ENCODE data around the gene UBE2QL1.

Gene UBE2QL1, protein sequence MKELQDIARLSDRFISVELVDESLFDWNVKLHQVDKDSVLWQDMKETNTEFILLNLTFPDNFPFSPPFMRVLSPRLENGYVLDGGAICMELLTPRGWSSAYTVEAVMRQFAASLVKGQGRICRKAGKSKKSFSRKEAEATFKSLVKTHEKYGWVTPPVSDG

DNA sequence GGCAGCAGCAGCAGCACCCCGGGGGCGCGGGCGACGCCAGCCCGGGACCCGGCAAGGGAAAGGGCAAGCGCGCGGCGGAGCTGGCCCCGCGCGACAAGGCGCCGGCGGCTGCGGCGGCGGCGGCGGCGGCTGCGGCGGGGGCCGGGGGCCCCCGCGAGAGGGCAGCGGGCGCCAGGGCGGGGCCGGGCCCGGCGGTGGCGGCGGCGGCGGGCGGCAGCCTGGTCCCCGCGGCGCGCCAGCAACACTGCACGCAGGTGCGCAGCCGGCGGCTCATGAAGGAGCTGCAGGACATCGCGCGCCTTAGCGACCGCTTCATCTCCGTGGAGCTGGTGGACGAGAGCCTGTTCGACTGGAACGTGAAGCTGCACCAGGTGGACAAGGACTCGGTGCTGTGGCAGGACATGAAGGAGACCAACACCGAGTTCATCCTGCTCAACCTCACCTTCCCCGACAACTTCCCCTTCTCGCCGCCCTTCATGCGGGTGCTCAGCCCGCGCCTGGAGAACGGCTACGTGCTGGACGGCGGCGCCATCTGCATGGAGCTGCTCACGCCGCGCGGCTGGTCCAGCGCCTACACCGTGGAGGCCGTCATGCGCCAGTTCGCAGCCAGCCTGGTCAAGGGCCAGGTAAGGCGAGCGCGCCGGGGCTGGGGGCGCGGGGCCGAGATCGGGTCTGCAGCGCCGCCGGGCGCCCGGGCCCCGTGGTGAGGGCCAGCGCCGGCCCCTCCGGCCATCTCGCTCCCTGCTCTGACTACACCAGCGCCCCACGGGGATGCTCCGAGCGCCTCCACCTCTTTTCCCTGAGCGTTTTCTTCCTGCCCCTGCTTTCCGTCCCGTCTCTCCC is at the start of gene UBE2QL1:
Gene UBE2QL1 (plus strand): TSS at position 238 of the 843 bp plus-strand sequence. CDS start 35 bp downstream, at position 273.
- FAIRE-seq: no peak

DNA sequence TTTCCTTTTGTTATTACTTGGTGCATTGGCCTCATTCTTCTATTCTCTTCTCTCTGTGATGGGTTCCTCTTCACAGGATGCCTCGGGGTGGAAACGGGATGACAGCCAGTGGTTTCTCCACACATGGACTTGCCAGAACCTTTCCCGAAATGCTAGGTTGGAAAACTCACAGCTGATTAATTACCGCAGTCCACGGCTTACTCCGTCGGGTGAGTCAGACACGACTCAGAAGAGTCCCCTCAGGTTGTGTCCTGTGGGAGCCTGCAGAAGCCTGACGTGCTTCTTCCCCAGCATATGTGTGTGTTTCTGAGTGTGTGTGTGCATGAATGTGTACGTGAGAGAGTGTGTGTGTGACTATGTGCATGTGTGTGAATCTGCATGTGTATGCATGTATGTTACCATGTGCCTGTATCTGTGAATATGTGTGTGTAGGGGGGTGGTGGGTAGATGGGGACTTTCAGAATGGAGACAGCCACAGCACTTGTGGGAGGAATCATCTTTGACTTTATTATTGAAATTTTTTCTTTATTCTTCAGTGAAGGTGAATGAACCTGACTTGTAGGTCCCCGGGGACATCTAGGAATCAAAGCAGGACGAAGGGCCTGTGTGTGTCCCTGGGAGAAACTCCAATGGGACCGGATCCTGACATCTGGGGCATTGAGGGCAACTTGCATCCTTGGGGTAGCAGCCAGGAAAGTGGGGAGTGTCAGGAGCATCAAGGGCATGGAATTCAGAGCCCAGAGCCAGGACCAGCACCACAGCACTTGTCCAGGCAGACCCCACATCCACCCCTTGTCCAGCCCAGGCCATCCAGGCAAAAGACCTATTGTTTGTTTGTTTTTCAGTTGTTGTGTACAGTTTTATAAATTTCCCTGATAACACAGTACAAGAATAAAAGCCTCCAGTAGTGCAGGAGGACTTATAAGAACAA is 48.4 kb upstream of the UBE2QL1 start:
- no peak for FAIRE-seq

DNA sequence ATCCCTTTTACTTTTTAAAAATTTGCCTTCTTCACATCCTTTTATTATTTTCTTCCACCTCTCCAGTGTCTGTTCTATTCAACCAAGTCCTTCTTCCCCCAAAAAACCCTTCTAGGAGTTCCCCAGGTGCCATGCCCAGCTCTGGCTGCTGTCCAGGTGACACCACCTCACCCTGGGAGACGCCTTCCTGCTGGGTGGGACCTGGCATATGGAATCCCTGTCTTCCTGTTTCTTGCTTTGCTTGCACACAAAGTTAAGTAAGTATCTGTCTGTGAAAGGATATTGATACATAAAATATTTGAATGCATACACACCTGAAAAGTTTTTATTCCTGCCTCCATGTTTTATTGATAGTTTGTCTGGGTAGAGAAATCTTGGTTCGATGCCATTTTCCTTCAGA is 47.2 kb upstream of the UBE2QL1 start:
- no peak for FAIRE-seq

DNA sequence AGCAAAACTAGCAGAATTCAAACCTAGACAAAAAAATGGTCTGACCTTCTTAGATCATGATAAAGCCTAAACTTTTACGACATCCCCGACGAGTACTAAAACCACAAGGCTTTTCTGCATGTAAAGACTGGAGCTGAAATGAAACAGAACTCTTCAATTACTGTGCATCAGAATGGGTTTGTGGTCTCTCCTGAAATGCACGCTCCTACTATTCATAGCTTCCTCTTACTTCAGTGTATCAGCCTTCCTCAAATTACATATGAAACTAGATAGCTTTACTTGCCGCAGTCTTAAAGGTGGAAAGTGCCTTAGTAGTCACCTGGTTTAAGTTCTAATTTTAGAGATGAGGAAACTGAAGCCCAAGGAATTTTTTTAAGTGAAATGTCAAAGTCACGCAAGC is 45.7 kb upstream of the UBE2QL1 start:
- FAIRE-seq: no peak

DNA sequence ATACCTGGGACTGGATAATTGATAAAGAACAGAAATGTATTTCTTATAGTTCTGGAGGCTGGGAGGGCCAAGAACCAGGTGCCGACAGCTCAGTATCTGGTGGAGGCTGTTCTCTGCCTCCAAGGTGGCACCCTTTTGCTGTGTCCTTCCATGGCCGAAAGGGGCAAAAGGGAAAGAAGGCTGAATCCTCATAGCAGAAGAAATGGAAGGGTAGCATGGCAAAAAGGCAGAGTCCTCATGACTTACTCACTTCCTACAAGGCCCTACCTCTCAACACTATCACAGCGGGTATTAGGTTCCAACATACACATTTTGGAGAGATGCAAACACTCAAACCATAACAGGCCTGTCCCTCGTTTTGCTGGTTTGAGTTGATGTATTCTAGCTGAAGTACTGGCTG is 45.2 kb upstream of the UBE2QL1 start:
- FAIRE-seq: no peak

DNA sequence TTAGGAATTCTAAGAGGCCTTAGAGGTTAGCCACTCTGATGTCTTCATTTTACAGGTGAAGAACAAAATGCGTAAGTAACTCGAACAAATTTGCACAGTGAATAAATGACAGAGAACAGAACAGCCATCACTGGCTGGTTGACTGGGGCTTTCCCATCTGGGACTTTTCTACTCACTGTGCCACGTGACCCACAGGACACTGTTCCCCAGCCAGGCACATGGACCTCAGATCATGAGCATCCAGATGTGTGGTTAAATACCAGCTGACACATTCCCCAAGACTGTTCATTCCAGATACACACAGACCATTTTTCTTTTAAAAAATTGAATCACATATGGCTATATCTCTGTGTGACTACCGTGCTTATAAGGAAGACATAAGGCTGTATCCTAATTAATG is 44.5 kb upstream of the UBE2QL1 start:
- FAIRE-seq: no peak

DNA sequence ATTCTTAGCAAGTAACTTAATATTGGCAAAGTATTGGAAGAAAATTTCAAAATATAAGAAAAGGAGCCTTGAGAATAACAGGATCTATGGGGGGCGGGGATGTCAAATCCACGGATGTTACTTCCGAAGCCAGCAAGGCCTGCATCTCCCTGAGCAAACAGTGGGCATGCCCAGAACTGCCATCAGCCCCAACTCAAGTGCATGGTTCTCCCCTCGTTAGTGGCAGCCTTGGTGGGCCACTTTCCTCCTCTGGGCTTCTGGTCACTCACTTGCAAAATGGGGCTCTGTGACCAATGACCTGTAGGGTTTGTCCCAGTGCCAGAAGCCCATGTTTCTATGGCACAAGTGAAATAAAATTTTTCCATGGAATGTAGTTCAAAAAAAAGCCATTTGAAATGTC is 43.1 kb upstream of the UBE2QL1 start:
- no peak for FAIRE-seq

DNA sequence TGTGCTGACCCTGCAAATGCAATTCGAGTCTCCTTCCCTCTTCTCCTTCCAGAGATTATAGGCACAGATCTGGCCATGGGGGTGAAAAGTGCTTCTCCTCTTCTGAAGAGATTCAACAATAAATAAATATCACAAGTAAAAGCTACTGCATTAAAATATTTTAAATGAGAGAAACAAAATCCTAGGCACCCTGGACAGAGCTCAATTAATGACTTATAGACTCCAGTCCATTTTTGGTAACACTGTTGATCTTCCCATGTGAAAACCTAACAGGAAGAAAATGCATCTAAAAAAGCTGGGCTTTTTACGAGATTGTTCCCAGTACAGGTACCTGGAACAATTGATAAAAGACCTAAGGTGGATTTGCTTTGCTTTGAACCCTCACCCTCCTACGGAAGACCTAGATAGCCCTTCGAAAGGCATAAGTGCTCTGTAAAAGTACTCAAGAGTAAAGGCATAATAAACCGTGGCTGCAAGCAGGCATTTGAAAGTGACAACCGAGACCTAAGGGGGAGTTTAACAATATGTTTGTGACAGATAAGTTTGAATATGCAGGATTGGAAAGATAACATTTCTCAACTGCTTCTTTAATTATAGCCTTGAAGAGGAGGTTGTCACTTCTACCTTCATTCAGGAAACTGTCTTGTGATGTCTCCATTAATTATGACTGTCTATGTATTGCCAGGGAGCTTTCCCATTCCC is 41.0 kb upstream of the UBE2QL1 start:
- no peak for FAIRE-seq

DNA sequence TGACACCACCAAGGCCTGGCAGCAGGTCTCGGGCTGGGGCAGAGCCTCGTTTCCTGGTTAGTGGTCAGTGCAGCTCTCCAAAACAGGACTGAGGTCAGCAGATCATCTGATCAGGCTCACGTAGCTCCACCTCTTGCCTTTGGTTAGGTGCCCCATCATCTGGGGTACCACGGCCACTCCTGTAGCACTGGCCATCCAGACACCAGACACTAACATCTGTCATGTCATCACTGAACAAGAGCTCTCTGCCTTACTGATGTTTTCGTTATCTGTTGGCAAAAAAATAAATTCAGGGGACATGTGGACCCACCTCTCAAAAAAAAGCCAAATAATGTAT is 40.4 kb upstream of the UBE2QL1 start:
- no peak for FAIRE-seq

DNA sequence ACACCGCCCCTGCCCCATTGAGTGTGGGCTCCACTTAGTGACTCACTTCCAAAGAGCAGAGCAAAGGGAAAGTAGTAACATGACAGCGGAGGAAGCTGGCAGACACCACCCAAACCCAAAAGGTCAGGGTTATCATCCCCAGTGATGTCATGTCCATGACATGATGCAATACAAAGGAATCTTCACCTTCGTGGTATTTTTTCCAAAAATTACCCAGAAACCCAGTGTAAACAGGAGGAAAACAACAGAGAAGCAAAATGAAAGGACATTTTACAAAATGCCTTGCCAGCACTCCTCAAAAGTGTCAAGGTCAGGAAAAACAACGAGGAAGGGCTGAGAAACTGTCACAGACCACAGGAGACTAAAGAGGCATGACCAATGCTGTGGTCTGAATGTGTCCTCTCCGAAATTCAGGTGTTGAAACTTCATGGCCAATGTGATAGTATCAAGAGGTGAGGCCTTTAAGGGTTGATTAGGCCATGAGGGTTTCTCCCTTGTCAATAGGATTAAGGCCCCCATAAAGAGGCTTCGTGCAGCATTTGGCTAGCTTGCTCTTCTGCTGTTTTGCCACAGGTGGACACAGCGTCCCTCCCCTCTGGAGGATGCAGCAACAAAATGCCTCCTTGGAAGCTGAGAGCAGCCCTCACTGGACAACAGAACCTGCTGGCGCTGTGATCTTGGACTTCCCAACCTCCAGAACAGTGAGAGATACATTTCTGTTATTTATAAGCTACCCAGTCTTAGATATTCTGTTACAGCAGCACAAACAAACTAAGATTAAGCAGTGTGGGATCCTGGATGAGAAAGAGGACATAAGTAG is 39.8 kb upstream of the UBE2QL1 start:
- FAIRE-seq: no peak

DNA sequence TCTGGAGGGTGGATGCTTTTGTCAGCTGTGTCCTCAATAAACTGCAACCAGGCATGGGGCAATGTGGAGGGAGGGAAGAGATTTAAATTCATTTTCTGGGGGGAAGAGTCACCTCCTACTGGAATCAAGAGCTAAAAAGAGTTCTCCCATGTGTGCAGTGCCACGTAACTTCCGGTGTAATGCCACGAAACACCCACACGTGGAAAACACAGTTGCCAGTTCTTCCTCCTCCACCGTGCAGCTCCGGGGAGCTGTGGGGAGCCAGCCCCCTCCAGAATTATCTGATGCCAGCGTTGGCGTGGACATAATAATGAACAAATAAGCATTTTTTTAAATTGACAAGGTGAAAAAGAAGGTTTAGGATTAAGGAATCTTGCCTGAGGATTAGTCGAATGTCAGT is 38.2 kb upstream of the UBE2QL1 start:
- no peak for FAIRE-seq

DNA sequence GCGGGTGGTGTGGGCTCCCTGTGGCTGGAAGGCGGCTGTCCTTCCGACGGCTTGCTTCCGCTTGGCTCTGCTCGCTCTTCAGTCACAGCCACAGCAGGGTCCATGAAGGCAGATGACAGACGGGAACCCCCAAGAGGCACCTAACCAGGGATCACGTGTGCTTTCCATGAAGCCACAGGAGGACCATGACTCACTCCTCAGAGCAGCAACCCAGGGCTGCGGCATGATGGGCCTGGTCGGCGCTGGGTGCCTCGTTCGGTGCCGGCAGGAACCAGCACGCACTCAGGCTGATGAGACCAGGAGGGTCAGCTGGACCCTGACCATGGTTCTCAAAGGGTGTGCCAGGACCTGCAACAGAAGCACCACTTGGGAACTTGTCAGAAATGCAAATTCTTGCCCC is 37.5 kb upstream of the UBE2QL1 start:
- FAIRE-seq: no peak

DNA sequence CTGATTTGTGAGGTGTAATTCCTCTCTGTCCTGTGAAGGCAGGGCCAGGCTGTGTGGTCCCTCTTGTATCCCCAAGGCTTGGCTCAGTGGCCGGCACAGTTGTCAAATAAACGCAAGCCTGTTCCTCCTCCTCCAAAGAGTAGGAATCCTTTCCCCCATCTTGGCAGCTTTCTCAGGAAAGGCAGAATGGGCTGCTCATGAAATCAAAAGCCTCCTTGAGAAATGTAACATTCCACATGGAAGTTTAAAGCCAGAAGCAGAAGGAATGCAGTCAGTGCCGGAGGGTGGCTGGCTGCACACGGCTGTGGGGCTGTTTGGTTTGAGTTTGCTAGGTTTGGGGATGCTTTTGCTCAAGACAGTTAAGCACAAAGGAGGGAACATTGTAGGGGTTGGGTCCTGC is 35.8 kb upstream of the UBE2QL1 start:
- no peak for FAIRE-seq

DNA sequence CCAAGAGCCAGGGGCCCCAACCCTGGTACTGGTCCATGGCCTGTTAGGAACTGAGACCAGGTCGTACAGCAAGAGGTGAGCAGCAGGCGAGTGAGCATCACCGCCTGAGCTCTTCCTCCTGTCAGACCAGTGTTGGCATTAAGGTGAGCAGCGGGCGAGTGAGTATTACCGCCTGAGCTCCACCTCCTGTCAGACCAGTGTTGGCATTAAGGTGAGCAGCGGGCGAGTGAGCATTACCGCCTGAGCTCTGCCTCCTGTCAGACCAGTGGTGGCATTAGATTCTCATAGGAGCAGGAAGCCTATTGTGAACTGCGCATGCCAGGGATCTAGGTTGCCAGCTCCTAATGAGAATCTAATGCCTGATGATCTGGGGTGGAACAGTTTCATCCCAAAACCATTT is 31.0 kb upstream of the UBE2QL1 start:
- FAIRE-seq: no peak

DNA sequence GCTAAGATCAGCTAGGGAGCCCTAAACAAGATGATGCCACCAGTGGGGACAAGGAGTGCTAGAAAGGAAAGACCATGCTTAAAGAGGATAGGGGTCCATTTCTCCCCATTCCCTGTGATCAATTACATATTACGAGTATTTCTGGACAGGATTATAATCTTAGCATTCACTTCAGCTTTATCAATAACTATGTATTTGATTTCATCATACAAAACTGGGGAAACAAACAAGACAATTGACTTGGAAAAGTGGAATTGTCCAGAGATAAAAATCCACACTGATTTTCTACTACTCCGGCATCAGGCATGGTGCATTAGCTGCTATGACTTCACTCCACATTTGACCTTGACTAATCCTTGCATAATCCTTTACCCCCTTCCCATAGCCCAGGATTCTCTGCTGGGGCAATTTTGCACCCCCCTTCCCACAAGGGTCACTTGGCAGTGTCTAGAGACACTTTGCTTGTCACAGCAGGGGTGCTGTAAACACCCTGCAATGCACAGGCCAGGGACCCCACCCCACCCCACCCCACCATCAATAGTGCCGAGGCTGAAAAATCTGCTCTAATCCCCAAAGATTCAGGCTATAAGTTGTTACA is 29.9 kb upstream of the UBE2QL1 start:
- no peak for FAIRE-seq

DNA sequence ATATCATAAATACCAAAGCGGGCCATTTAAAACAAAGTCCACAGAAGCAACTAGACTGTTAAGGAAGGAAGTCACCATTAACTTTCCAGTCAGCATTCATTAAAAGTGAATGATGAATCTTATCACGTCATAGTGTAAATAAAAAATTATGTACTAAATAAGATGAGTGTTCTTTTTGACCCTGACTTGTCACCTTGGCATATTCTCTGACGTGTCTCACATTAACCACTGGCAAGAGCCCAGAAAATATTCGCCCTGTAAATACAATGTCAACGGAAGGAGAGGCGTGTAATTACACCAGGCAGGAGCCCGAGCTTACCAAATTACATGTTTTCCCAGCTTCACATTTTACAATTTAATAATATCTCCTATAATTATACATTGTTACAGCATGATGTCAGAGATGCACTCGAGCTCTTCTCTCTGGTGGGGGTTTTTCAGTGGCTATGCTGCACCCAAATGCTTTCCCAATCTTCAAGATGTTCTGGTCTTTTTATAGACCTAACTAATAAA is 29.3 kb upstream of the UBE2QL1 start:
- FAIRE-seq: no peak

DNA sequence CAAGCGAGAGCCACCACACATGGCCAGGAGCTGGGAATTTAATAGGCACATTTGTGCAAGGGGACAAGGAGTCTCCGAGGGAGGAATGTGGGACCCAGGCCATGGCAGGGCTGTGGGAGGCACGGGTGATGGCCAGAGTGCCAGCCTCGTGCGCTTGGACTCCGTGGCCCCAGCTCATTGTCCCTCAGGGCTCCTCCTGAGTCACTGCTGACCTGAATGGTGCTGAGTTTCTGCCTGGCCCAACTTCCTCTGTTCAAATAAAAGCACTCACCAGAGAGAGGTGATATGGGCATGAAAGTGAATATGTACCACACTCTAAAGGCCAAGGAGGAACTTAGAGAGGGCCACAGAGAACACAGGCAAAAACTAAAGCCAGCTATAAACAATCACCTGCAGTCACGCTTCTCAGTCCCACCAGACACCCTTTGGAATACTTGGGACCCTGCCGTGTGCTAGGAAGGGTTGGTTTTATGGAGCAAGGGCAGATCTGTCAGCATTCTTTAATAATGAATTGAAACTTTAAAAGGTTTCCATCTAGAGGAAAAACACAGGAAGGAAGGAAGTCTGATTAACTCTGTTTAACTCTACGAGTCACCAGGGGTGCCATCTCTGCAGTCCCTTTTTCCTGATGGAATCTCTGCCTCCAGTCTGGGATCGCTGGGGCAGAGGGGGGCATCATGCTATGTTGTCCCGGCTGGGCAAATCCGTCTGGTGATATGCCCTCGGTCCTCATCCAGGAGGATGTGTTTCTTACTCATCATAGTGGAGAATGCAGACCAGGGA is 25.1 kb upstream of the UBE2QL1 start:
- no peak for FAIRE-seq

DNA sequence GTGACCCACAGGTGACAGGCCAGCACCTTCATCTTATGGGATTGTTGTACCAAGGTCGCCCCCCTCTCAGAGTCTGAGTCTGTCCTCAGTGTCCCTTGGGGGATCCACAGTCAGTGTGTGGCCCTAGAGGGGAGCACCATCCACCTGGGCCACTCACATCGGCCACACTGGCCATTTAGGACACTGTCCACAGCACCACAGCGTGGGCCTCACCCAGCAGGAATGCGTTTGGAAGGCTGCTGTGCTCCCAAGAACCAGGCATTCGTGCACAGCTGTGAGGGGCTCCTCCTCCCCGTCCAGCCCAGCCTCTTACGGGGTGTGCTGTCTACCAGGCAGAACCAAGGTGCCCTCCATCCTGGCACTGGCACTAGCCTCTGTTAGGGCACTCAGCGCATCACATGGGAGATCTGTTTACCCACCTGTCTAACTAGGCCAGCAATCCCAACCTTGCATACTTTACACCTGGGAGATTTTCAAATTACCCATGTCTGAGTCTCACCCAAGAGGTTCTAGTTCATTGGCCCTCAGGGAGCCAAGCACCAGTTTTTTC is 24.5 kb upstream of the UBE2QL1 start:
- FAIRE-seq: no peak

DNA sequence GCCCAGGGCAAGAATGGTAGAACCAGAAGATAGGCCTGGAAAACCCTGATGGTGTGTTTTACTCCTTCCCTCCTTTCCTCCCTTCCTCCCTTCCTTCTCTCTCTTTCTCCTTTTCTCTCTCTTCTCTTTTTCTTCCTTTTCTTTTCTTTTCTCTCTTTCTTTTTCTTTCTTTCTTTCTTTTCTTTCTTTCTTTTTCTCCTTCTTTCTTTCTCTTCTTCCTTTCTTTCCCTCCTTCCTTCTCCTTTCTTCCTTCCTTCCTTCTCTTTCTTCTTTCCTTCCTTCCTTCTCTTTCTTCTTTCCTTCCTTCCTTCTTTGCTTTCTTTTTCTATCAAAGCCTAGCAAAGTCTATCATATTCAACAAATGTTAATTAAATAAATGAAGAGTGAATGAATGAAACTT is 24.0 kb upstream of the UBE2QL1 start:
- no peak for FAIRE-seq

DNA sequence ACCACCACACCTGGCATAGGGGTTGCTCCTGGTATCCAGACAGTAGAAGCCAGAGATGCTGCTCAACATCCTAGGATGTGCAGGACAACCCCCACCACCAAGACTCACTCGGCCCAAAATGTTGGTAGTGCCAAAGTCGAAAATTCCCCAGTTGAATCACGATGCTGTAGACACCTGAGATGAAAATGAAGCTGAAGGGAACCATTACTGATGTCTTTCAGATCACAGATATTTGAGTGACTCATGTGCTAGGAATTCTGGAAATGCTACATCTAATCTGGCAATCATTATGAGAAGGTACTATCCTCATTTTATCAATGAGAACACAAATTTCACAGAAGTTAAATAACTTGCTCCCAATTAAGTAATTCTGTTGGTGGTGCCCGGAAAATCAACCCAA is 21.0 kb upstream of the UBE2QL1 start:
- FAIRE-seq: no peak
